SK-N-MC (cell line): ENCODE results near the gene PLA2G5.

ENCODE experiments used
- EZH2 ChIP-seq: fragments of 200-600 bp; sonication (generic); IDR thresholded peaks from one replicate; pipeline ENCODE4 v1.6.1; 2017; ENCODE audit warnings: antibody characterized with exemption
- POLR2AphosphoS5 ChIP-seq: IDR thresholded peaks from 2 replicates; pipeline ENCODE4 v1.6.1; 2012; ENCODE audit warnings: mild to moderate bottlenecking, low read depth, low read length, borderline replicate concordance

DNA sequence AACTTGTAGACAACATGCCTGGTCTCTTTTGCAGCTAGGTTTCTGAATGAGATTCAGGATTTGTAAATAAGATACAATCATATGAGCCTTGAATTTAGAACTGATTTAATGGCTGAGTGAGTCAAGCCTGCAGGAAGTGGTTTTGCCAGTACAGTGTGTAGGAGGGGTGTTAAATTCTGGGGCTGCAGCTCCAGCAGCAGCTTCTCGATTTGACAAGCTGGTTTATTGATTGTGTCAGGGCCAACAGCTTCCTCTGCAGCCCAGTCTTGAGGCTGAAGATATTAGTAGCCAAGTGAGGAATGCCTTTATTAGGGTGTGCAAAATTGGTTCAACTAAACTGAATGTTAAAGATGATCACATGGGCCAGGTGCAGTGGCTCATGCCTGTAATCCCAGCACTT, 11.5 kb upstream of the PLA2G5 start:
- TF ChIP-seq EZH2 (no peak), POLR2AphosphoS5 (no peak)
